Mammary epithelial cell (primary cell): Measurements from ENCODE around the gene PDE7B.

Experiments used
- CTCF ChIP-seq, 2 donors: IDR thresholded peaks in 1 of 2; conservative IDR thresholded peaks in 1 of 2; 2 replicates each; pipeline ENCODE4 v1.5.1; 2011 to 2012; ENCODE audit warnings: inconsistent platforms in 2 of 2, low read length in 2 of 2, mild to moderate bottlenecking in 2 of 2, control low read depth in 1 of 2, low read depth in 1 of 2; ENCODE audit not compliant: insufficient read depth in 1 of 2; ENCODE audit errors: extremely low read depth in 1 of 2
- EZH2 ChIP-seq: IDR thresholded peaks from 2 replicates; pipeline ENCODE4 v1.6.1; 2012; ENCODE audit warnings: low read length, inconsistent platforms, borderline replicate concordance

GRCh38 chr6:136094812-136095211 lies 243.3 kb downstream of the PDE7B start:
- TF ChIP-seq CTCF (conservative IDR thresholded peaks at IDR 0.05 in 1 of 2, IDR thresholded peaks at IDR 0.05 in 1 of 2; ENCODE audit: extremely low read depth in 1 of 2, insufficient read depth in 1 of 2, low read depth in 1 of 2, low read length in 2 of 2) (no peak), EZH2 (no peak)
